Umbilical cord (tissue), 2 donors: ENCODE results near the gene RHOF. TPM values are rescaled to one million over a fixed set of nuclear protein-coding genes. Genes with fewer than 3 reads are reported as not detected.
"Not testable (repeated sequence)": the region's sequence is repeated elsewhere in the genome, so short reads cannot be mapped to it uniquely, and the experiment has no call there.

Source experiments
- DNase-seq: peaks from one replicate; pipeline ENCODE4 v3.0.0-alpha.2; 2015; ENCODE audit warnings: low spot score
- total RNA-seq: library from RNA; depleted of rRNA; stranded (reverse); fragments of >200 nt; gene quantifications from one replicate; pipeline ENCODE4 v1.2.3, GENCODE V29; 2014; ENCODE audit warnings: low replicate concordance; ENCODE audit not compliant: insufficient read depth

RHOF gene
- total RNA-seq, 1 donor from 2014 or later, result 15.9 TPM

DNA sequence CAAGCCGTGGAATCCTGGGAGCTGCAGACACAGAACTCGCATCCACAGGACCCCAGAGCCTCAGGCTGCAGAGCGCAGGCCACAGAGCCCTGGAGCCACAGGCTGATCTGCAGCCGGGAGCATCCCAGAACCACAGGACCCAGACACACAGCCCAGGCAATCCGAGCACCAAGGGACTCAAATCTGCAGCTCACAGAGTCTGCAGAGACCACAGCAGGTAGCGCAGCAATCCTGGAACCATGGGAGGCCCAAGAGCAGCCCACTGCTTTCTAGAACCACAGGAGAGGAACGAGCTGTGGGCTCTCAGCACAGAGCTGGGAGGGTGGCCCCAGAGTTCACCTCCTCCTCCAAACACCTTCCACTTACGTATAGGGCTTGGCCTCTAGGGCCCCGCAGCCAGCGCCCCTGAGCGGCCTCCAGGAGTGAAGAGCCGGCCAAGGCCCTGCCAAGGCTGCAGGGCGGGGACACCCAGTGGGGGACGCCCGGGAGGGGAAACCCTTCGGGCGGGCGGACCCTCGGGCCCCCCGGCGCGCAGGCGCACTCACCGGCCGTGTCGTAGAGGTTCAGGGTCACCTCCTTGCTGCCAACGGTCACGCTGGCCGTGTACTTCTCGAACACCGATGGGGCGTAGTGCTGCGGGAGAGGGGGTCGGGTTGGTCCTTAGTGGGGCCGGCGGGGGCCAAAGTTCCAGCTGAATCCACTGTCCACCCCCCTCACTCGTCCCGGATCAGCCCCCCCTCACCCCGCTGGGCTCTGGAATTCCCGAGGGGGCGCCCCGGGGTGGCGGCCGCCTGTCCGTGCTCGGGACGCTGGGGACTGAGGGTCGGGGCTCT, 665 bp downstream of the RHOF start:
- DNase-seq, result peak; percentile 60

DNA sequence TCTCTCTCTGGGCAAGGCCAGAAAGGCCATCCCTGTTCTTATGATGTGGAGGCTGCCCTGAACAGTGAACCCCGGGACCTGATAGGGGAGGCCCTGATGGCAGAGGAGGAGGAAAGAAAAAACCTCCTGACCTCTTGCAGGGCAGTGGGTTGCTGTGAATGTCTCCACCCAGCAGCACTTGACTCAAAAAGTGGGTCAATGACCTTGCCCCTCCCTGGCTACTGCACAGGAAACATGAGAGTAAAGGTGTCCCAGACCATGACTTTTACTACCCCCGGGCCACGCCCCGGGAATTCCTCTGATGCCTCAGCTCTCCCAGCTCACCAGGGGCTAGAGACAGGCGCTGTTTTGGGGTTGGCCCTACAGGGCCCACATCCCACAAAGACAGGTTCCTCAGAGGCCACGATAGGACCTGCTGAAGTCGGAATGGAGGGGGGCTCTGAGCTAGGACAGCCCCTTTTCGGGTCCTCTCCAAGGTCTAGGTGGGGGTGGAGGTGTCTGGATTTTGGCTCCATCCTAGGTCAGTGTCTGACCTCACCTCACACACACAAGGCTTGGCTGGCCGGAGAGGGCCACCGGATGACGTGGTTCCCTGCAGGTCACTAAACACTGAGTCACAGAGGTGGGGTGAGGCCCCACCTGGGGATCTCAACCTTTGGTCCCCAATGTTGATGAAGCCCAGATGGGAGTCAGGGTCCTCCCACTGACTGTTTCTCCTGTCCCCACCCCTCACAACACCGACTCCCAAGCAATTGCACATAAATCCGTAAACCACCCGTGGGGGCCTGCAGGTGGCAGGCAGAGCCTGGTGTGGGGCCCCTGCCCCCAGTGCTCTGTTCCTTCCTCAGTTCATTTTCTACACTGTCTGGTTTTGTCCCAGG, 1.6 kb downstream of the RHOF start:
- no peak for DNase-seq

DNA sequence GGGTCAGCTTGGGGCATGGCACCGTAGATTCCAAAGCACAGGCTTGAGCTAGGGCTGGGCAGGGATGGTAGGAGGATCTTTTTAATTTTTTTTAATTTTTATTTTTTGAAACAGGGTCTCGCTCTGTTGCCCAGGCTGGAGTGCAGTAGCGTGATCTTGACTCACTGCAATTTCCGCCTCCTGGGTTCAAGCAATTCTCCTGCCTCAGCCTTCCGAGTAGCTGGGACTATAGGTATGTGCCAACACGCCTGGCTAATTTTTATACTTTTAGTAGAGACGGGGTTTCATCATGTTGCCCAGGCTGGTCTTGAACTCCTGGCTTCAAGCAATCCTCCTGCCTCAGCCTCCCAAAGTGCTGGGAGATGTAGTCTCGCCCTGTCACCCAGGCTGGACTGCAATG, 2.7 kb downstream of the RHOF start:
- DNase-seq, result not testable (repeated sequence)

DNA sequence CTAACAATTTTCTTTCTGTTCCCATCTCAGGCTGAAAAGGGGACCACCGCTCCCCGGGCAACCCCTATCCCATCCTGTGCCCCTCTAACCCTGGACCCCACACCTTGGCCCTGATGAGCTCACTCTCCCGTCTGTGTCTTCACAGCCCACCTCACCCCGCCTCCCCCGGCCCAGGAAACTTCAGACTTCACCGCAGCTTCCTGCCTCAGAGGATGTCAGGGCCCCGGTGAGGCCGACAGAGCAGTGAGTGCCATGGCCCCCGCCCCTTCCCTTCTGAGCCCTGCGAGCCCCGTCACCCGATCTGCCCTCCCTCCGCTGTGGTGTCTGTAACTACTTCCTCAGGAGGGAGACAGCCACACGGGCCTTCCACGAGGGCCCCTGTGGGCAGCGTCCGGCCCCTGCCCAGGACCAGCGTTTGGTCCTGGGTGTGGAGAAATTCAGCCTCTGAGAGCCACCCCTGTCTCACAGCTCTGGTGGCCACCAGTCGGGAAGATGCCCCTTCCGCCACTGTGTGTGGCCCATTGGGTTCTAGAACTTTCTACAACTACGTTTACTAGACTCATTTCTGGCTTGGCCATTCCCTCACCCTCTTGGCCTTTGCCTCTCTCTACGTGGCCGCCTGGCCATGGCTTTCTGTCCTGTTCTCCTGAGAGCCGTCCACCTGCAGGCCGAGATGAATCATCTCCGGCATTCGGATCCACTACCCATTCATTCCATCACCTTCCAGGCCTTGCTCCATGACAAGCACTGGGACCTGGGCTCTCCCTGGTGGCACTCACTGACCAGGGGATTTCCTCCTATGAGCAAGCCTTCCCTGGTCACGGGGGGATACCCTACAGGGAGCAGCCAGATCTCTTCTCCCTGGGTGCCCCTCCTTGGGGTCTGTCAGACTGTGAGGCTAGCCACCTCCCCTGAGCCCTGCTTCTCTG, 3.4 kb downstream of the RHOF start:
- no peak for DNase-seq

DNA sequence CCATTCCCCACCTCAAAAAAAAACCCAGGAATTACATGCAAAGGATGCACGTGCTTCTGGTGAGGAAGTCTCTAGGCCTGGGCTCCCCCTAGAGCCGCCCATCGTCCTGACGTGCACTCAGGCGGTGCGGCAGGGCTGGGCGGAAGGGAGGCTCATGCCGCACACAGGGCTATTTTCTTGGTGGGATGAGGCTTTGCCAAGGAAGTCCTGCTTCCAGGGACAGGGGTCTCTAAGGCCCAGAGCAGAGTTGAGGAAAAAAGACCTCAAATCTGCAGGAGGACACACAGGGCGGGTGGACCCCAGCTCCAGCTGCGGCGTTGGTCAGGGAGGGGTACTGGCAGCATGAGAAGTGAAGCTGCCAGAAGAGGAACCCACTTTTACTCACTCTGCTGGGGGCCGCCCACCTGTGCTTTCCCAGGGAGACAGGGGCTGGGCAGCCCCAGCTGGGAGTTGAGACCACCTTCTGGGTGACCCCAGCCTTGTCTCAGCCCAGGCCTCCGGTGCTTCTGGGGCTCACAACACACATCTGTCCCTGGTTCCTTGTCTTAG, 4.2 kb downstream of the RHOF start:
- no peak for DNase-seq

DNA sequence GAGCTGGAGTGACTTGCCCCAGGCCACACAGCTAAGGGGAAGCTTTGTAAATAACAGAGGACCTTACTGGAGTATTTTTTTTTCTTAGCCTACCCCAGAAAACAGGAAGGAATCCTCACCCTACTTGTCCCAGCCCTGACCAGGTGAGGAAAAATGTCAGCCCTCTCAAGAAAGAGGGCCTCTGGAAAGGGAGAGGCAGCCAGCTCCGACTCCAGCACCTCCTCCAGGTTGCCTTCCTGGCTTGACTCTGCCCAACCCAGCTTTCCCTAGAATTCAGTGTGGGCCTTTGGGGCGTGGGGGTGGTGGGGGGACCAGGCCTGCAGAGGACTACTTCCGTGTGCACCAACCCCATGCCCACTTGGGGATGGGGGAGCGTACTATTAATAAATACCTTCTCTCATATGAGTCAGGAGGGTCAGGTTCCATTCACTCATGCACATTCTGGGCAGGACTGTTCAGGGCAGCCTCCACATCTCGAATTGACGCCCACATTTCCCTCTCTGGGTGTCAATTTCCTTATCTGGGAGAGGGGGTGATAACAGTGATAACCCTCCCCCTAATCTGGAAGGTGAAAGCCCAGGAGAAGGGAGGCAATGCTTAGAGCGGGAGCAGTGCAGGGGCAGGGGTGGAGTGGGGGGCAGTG, 5.2 kb downstream of the RHOF start:
- no peak for DNase-seq

DNA sequence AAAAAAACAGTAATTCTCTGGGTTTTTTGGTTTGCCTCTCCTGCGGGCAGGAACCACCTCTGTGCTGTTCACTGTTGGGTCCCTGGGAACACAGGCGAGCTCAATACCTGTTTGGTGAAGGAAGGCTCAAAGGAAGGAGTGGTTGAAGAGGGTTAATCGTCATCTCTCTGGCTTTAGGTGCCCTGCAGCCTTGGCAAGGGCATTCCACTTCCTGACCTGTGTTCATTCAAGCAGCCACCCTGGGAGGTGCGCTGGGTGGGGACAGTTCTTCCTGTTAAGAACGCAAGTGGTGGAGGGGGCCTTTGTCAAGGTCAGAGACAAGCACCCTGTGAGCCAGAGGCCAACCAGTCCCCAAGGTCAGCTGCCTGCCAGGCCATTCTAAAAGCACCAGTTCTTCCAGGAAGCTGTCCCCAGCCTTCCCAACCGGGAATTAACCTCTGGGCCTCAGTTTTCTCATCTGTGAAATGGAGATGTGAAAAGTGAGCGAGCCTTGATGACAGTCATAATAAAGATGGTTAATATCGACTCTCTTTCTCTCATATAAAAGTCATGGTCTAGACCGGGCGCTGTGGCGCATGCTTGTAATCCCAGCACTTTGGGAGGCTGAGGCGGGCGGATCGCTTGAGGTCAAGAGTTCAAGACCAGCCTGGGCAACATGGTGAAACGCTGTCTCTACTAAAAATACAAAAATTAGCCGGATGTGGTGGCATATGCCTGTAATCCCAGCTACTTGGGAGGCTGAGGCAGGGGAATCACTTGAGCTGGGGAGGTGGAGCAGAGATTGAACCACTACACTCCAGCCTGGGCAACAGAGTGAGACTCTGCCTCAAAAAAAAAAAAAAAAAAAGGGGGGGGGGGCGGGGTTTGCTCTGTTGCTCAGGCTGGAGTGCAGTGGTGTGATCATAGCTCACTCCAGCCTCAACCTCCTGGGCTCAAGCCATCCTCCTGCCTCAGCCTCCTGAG, 6.1 kb downstream of the RHOF start:
- DNase-seq, result no peak

DNA sequence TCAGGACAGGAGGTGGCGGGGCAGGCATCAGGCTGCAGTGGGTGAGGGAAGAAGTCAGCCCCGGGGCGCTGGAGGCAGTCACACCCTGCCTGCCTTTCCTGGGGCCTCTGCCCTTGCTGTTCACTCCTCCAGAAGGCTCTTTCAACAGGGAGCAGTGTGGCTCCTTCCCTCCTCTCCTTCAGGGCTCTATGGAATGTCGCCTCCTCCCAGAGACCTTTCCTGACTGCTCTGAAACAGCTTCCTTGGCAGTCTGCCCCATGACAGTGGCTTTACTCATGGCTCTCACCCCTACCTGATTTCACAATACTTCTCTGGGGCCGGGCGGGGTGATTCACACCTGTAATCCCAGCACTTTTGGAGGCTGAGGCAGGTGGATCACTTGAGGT, 7.1 kb downstream of the RHOF start:
- DNase-seq, result no peak

DNA sequence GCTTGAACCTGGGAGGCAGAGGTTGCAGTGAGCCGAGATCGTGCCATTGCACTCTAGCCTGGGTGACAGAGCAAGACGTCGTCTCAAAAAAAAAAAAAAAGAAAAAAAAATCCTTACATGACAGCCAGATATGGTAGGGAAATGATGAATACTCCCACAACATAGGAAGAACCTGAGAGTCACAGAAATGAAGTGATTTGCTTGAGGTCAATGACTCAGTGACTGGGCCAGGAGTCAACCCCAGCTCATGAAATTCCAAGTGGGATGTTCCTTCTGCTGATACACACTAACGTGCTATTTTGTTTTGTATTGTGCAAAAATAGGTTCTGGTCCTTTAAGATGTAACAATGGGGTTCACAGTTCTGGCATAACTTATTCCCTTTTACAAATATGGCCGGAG, 9.0 kb downstream of the RHOF start:
- no peak for DNase-seq

DNA sequence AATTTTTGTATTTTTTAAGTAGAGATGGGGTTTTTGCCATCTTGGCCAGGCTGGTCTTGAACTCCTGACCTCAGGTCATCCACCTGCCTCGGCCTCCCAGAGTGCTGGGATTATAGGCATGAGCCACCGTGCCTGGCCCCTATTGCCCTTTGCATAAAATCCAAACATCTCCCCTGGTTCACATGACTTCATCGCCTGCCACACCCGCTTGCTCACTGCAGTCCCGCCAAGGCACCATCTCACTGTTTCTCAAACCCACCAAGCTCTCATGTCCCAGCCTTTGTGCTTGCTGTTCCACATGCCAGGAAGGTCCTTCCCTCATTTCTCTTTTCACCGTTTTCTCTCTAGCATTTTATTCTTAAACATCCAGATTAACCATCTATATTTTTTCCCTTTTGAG, 9.7 kb downstream of the RHOF start:
- DNase-seq, result no peak

DNA sequence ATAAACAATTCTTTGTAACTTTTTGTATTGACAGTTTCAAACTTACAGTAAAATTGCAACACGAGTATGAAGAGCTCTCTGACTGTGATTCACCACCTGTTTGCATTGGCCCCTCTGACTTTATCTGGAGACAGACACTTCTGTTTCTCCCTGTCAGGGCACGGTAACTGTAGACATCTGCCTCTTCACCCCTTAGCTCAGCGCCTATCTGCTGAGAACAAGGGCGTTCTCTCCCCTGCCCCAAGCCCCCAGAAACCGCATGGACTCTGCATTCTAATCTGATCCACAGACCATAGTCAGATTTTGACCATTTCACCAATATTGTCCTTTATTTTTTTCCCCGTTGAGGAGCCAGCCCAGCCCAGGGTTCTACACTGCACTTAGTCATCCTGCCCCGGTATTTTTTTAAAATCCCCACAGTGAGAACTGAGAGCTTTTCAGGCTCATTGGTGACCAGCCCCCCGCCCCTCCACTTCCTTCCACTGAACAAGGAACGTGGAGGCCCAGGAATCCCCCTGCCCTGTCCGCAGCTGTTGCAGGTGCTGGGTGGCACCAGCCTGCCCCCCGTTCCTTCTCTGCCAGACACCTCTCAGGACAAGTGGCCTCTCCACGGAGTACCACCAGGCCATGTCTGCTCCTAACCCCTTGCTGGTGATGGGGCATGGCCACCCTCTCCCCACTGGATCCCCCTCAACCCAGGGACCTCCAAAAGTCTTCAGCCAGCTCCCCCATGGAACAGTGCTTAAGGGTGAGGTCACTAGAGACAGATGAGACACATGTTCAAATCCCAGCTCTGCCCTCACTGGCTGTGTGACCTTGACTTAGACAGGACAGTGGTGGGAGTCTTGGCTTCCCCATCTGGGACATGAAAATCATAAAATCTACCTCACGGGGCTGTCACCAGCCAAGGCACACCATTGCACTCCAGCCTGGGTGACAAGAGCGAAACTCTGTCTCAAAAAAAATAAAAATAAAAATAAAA, 11.2 kb downstream of the RHOF start:
- no peak for DNase-seq

DNA sequence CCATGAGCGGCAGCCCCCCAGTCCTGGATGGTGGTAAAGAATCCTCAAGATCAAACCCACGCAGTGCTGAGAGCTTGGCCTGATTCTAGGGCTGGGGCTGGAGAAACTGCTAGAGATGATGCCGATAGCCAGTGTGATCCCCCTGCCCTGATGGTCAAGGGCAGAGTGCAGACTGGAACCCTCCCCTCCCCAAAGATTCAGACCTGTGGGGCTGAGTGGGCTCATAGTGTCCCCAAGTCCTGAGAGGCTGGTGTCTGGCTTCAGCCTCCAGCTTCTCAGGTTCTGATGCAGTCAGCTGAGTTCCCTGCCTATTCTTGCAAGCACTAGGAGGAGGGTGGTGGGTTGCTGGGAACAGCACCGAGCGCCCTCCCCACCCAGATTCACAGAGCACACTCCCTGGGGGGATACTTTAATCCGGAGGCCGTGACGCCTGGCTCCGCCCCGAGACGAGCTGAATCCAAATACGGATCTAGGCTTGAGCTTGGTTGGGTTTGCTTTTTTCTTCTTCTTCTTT, 11.9 kb downstream of the RHOF start:
- DNase-seq, result peak; percentile 52

DNA sequence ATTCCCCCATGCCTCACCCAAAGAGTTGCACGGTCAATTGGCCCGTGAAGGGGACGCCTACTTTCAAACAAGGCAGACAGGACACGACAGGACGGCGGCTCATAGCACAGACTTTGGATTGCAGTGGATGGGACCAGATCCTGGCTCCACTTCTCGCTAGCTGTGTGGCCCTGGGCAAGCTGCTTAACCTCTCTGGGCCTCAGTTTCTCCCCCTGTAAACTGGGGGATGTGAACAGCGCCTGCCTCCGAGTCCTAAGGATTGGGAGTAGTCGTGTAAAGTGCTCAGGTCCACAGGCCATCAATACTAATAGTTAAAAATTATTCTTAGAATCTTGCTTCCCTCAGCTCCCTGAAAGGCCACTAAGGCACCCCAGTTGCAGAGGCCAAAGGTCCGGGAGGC, 13.1 kb downstream of the RHOF start:
- no peak for DNase-seq

DNA sequence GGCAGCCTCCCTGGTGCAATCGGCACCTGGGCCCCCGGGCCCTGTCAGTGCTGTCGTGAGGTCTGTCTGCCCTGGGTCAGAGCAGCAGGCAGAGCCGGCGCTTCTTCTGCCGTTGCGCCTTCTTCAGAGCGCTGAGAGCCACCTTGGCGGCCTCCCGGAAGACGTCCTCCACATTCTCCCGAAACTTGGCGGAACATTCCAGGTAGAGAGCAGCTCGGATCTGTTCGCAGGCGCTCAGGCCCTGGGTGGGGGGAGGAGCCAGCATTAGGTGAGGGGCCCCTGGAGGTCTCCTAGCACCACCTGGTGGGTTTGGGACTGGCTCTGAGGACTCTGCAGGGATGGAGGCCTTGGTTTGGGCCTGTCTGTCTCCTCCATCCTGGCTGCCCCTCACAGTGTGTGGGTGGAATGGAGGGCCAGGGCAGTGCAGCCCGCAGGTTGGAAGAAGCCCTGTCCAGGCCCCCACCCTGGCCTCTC, 14.0 kb downstream of the RHOF start:
- no peak for DNase-seq

DNA sequence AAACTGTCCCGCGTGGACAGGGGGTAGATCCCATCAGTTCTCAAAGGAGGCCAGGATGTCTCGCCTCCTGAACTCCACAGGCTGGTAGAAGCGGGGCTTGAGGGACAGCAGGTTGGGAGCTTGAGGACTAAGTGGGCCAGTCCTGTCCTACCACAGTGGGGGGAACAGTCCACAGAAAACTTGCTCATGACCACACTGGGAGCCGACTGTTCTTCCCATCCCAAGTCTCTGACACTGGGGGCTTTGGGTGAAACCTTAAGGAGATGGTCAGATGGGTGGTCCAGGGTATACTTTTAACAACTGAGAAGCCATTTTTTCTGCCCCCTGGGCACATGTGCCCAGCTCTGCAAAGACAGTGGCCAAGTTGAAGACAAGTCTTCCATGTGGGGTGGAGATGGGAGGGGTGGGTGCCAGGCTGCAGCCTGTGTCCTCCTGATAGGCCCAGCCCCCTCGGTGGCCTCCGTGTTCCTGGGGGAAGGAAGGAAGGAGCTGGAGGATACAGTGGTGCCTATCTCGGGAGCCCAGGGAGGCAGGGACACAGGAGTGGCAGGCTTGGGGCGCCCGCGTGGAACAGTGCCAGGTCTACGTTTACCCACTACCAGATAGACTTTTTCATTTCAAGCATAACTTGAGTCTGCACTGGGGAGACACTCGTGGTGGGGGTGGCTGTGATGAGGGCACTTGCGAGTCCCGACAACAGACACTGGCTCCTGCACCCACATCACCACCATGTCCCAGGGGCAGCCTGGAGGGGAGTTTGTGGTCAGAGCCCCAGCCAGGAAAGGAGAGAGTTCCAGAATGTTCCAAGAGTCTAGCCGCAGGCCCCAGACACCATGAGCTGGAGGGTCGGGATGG, 14.7 kb downstream of the RHOF start:
- no peak for DNase-seq

DNA sequence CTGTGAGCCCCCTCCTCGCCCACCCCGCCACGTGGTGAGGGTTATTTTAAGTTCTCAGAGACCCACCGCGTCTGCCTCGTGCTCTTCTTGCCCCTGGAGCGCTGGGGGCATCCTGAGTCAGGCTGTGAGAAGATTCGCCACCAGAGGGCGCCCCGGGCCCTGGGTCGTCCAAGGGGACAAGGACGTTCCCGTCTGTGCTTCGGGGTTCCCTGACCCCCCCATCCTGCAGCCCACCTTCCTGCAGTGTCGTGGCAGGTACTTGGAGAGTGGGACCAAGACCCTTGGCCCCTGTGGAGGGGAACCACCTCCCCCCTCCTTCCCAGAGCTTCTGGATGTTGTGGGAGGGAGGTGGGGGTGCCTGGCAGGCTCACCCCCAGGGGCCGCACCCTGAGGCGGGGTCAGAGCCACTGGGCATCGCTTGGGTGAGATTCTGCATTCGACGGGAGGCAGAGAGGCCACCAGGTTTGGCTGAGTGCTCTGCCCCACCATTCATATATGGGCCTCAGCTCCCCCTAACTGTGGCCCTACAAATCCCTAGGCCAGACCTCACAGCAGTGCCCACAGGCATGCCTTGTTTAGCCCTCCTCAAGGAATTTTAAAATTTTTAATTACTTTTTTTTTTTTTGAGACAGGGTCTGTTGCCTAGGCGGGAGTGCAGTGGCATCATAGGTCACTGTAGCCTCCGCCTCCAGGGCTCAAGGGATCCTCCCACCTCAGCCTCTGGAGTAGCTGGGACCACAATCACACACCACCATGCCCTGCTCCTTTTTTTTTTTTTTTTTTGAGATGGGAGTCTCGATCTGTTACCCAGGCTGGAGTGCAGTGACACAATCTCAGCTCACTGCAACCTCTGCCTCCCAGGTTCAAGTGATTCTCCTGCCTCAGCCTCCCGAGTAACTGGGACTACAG, 17.0 kb downstream of the RHOF start:
- peak; percentile 62 for DNase-seq
